ENCODE results near the gene COL18A1. TPM values are rescaled to one million over a fixed set of nuclear protein-coding genes. Genes with fewer than 3 reads are reported as not detected.

Gene COL18A1
- polyA plus RNA-seq, 1 donor (not counting 4 experiments of a cell fraction or from before 2014, with no cell fraction given), result 13.0 TPM

- Histone ChIP-seq H3K79me2 (ENCODE audit: control insufficient read depth, insufficient read depth, low read length) (peaks cover 40% of the 10 kb centered on the region), H3K4me3 (ENCODE audit: control insufficient read depth in 2 of 3, extremely low read depth in 1 of 3, insufficient read depth in 2 of 3, low read depth in 1 of 3, low read length in 3 of 3) (no peak overlapping the region), H4K20me1 (ENCODE audit: control insufficient read depth, extremely low read depth, insufficient read depth, low read length) (peaks cover 2% of the 10 kb centered on the region), H3K36me3 (ENCODE audit: control insufficient read depth in 2 of 2, extremely low read depth in 1 of 2, insufficient read depth in 2 of 2, low read length in 2 of 2) (no peaks in the 10 kb centered on the region), H3K9ac (ENCODE audit: control insufficient read depth, extremely low read depth, insufficient read depth, low read length) (peak overlapping the region; percentile 29), H2AFZ (ENCODE audit: control insufficient read depth, low read length) (peak overlapping the region; percentile 10), H3K27me3 (ENCODE audit: control insufficient read depth, extremely low read depth, insufficient read depth, low read length) (no peaks in the 10 kb centered on the region), H3K9me1 (ENCODE audit: control insufficient read depth, extremely low read depth, insufficient read depth, low read length) (no peaks in the 10 kb centered on the region), H3K27ac (ENCODE audit: control insufficient read depth, insufficient read depth, low read length) (no peak overlapping the region), H3K9me3 (ENCODE audit: control insufficient read depth, low read depth, low read length) (no peaks in the 10 kb centered on the region), H3K4me2 (ENCODE audit: control insufficient read depth, extremely low read depth, insufficient read depth, low read depth, low read length) (peak overlapping the region; percentile 61), H3K4me1 (ENCODE audit: control insufficient read depth, extremely low read depth, insufficient read depth, low read length) (peaks cover 51% of the 10 kb centered on the region)
- FAIRE-seq (peak; percentile 69), DNase-seq (ENCODE audit: low read depth, low spot score) (no peak)
- TF ChIP-seq EZH2 (IDR thresholded peaks at IDR 0.05; ENCODE audit: low read length), result no peak
- no peak for TF ChIP-seq CTCF (optimal IDR thresholded peaks at IDR 0.05 in 1 of 3, IDR thresholded peaks at IDR 0.05 in 1 of 3, conservative IDR thresholded peaks at IDR 0.05 in 1 of 3; ENCODE audit: extremely low read depth in 1 of 3, insufficient read depth in 2 of 3, low read length in 3 of 3)
- dilution Hi-C loops (cut with MboI; ENCODE audit: extremely low pct_ligation_motif_present, low sequenced_read_pairs), result no loop called here
These were observed 6.2 kb downstream of the COL18A1 start for GRCh38 chr21:45410865-45411809.

- Histone ChIP-seq H2AFZ (ENCODE audit: control insufficient read depth, low read length) (no peak overlapping the region), H3K4me1 (ENCODE audit: control insufficient read depth, extremely low read depth, insufficient read depth, low read length) (peaks cover 44% of the 10 kb centered on the region), H3K27me3 (ENCODE audit: control insufficient read depth, extremely low read depth, insufficient read depth, low read length) (no peaks in the 10 kb centered on the region), H3K79me2 (ENCODE audit: control insufficient read depth, insufficient read depth, low read length) (peaks cover 40% of the 10 kb centered on the region), H3K4me3 (ENCODE audit: control insufficient read depth in 2 of 3, extremely low read depth in 1 of 3, insufficient read depth in 2 of 3, low read depth in 1 of 3, low read length in 3 of 3) (no peak overlapping the region), H3K36me3 (ENCODE audit: control insufficient read depth in 2 of 2, extremely low read depth in 1 of 2, insufficient read depth in 2 of 2, low read length in 2 of 2) (no peaks in the 10 kb centered on the region), H3K9me1 (ENCODE audit: control insufficient read depth, extremely low read depth, insufficient read depth, low read length) (no peaks in the 10 kb centered on the region), H3K9ac (ENCODE audit: control insufficient read depth, extremely low read depth, insufficient read depth, low read length) (no peak overlapping the region), H3K9me3 (ENCODE audit: control insufficient read depth, low read depth, low read length) (no peaks in the 10 kb centered on the region), H3K27ac (ENCODE audit: control insufficient read depth, insufficient read depth, low read length) (no peak overlapping the region), H3K4me2 (ENCODE audit: control insufficient read depth, extremely low read depth, insufficient read depth, low read depth, low read length) (no peak overlapping the region), H4K20me1 (ENCODE audit: control insufficient read depth, extremely low read depth, insufficient read depth, low read length) (peaks cover 1% of the 10 kb centered on the region)
- dilution Hi-C loops (cut with MboI; ENCODE audit: extremely low pct_ligation_motif_present, low sequenced_read_pairs), result no loop called here
- no peak for DNase-seq (ENCODE audit: low read depth, low spot score)
- FAIRE-seq, result no peak
- TF ChIP-seq EZH2 (IDR thresholded peaks at IDR 0.05; ENCODE audit: low read length) (no peak), CTCF (optimal IDR thresholded peaks at IDR 0.05 in 1 of 3, IDR thresholded peaks at IDR 0.05 in 1 of 3, conservative IDR thresholded peaks at IDR 0.05 in 1 of 3; ENCODE audit: extremely low read depth in 1 of 3, insufficient read depth in 2 of 3, low read length in 3 of 3) (no peak)
These were observed 6.8 kb downstream of the COL18A1 start for GRCh38 chr21:45411810-45412206.

Data from keratinocyte (primary cell).